Globus pallidus (tissue), 1 donor: Measurements from ENCODE around the gene WASF1.
"Not testable (repeated sequence)": the region's sequence is repeated elsewhere in the genome, so short reads cannot be mapped to it uniquely, and the experiment has no call there.

Experiments used
- DNase-seq: peaks from one replicate; pipeline ENCODE4 v3.0.0-alpha.2; 2015; ENCODE audit warnings: low spot score

WASF1 gene

DNA sequence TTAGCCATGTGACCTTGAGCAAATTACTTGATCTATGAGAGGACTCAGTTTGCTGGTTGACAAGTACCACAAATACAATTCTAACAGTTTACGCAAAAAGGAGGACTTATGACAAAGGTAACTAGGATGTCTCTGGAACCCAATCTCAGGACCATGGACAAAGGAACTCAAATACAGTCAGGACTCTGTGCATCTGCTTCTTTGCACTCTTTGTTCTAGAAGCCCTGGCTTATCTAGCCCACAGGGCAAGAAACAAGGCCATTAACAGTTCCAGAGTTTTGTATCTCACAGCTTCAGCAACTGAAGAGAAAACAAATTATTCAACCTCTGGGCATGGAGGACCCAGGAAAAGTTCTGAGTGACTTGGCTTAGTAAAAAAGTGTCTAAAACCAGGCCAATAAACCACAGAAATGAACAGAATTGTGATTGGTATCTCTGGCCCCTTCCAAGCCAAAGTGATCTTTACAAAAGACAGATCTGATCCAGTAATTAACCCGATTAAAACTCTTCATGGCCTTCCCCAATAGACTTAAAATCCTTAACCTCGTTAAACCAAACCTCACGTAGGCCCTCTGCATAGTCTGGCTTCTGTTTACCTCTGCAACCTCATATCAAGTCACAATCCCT lies 5.9 kb downstream of the WASF1 start:
- peak; percentile 27 for DNase-seq

DNA sequence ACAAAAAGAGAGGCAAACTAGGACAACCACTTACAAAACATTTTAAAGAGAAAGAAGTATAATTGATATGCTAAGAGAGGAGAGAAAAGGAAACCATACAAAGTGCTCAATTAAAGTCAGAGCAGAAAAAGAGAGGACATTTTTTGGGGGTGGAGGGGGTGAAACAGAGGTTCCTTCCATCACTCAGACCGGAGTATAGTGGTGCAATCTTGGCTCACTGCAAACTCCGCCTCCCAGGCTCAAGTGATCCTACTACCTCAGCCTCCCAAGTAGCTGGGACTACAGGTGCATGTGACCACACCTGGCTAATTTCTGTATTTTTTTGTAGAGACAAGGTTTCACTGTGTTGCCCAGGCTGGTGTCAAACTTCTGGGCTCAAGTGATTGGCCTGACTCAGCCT lies 9.4 kb downstream of the WASF1 start:
- no peak for DNase-seq

DNA sequence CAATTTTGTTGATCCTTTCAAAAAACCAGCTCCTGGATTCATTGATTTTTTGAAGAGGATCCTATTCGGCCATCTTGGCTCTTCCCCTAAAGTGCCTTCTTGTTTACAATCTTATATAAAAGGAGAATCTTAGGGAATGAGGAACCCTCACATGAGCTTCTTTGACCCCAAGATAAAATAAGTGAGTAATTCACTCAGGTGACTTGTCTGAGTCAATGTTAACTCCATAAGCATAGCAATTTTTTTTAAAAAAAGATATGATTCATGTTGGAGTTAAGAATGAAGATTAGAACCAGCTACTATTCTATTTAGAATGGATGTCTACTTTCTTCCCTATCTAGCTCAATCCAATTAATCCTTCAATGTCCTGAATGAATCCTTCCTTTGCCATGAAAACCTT lies 21.0 kb downstream of the WASF1 start:
- no peak for DNase-seq

- no peak for DNase-seq
Observed at GRCh38 chr6:110147870-110148269, 31.6 kb downstream of the WASF1 start.

GRCh38 chr6:110140650-110141049 lies 38.8 kb downstream of the WASF1 start:
- no peak for DNase-seq

DNA sequence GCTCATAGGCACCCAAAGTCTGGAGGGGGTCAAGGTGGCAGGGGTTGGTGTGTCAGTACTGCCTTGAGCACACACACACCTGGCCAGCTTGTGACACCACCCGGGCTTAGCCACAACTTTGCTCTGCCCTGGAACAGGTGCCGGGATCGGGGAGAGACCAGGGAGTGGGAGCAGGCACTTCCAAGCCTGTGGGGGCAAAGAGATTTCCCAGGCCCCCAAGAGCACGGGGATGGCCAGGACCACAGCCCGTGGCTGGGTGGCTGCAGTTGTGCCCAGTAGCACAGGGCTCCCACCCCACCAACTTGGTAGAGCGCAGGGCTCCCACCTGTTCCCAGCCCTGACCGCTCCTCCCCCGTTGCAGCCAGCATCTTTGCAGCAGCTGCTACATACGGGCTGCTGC lies 40.4 kb downstream of the WASF1 start:
- DNase-seq: no peak

DNA sequence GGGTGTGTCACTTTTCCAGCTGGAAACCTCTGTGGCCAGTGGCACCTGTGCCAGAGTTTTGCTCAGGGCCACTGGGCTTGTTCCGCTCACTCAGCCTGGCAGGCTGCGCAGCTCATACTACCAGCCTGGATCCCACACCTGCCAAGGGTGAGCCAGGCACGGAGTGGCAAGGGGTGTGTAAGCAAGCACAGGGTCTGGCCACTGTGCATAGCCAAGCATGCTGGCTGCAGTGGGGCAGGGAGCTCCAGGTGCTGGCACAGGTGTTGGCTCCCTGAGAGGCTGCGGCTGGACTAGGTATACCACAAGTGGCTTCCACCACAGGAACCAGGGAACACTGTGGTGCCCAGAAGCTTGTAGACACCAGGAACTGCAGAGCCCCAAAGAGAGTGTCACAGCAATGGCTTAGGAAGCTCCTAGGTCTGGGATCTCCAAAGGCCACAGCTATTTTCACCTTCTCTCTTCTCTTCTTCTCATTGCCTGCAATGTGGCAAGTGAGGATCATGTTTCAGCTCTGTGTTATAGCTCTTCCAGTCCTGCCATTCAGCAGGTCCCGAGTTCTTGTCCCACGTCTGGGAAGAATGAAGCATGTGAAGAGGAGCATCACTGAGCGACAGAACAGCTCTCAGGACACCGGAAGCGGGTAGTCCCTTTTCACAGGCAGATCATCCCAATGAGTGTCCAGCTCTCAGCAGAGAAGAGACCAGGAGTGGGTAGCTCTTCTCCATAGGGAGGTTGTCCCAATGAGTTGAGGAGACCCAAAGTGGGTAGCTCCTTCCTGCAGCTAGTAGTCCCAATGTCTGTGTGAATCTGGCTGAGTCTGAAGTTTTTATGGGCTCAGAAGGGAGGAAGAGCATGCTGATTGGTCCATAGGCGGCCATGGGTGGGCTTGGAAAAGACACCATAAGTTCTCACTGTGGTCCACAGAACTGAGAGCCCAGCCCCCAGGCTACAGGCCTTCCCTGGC lies 41.3 kb downstream of the WASF1 start:
- DNase-seq: no peak

GRCh38 chr6:110130362-110130761 lies 49.1 kb downstream of the WASF1 start:
- no peak for DNase-seq

- no peak for DNase-seq
Observed at GRCh38 chr6:110128418-110128817, 51.1 kb downstream of the WASF1 start.

DNA sequence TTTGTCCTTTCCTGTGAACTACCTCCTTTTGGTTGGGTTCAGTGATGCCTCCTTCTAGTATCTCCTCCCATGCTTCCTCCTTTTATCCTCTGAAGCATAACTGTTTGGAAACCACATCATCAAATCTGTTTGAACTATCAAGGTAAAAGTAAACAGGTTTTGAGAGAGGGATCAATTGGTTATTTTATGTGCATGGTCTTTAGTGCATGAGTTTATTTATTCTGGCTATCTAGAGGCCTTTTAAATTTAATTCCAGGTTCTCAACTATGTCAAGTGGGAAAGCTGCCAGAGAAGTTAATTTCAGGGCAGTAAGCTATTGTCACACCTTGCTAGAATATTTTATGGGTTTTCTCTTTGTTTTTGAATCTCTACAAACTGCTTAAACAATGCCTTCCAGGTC lies 54.1 kb downstream of the WASF1 start:
- no peak for DNase-seq

- not testable (repeated sequence) for DNase-seq
Observed at GRCh38 chr6:110121655-110122054, 57.8 kb downstream of the WASF1 start.

GRCh38 chr6:110116258-110116657 lies 63.2 kb downstream of the WASF1 start:
- no peak for DNase-seq

DNA sequence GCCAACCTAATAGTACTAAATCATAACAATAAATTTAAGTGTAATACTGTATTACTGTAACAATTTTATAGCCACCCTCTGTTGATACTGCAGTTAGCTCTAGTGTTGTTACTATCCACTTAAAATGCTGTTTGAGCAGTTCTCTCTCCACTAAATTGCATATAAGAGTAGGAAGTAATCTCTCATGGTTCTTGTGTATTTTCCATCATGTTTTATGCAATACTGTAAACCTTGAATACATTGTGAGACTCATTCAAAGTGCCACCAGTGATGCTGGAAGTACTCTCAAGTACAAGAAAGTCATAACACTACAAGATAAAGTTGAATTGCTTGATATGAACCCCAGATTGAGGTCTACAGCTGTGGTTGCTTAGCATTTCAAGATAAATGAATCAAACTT lies 65.5 kb downstream of the WASF1 start:
- no peak for DNase-seq

DNA sequence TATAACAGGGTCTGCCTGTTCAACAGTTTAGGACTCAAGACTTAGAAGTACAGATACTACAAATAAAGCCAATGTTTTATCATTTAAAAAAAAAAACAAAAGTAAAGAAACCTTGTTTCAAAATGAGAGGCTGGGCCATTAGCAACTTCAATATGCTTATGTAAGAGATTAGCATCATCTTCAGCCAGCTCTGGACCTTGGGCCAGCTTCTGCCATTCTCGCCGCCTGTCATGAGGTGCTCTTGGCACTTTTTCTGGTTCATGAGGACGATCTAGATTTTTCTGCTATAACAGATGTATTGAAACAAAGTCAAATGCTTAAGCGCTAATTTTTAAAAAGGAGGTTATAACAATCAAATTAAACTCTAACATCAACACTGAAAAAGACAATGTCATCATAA lies 74.2 kb downstream of the WASF1 start:
- no peak for DNase-seq

DNA sequence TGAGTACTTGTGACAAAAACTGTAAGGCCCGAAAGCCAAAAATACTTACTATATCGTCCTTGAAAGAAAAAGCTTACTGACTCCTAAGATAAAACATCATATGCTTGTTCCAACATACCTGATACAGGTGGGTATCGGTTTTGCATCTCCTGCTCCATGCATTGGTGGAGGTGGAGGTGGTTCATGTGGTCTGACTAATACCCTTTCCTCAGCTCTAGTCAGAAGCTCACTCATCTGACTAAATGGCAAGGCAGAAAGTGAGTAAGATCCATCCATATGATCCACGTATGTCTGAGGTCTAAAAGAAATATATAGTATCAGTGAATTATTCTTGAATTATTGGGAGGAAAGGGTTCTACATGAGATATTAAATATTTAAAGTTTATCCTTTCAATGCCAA lies 76.2 kb downstream of the WASF1 start:
- no peak for DNase-seq

GRCh38 chr6:110102411-110102810 lies 77.1 kb downstream of the WASF1 start:
- no peak for DNase-seq

DNA sequence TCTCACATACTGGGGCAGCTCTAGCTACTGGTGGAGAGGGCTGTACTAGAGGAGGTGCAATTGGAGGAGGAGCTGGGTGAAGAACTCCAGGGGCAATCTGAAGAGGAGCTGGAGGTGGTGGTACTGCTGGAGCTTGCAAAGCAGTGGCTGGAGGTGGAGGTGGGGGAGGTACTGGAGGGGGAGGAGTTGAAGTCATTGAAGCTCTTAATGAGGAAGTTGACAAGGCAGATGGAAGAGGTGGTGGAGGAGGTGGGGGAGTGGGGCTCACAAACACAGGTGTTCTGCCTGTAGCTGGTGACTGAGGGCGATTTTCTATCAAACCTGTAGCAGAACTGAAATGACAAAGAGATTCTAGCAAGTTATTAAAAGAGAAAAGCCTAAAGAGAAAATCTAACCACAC lies 77.6 kb downstream of the WASF1 start:
- no peak for DNase-seq

- no peak for DNase-seq
Observed at GRCh38 chr6:110098511-110099116, 80.9 kb downstream of the WASF1 start.

DNA sequence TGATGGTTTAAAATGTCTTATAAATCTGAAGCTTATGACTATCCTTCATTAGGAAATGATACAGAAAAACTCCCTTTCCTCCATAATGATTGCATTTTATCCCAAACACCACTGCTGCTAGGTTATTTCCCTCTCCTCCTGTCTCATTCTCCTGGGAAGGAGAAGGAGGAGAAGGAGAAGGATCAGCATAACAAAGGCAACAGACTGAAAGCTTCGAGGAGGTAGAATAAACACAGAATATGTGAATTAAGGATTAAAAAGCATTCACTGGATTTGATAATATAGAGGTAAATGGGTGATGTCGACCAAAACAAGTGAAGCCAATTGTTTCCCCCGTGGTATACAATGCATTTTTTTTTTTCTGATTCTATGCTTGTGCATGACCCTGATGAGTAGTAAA lies 82.0 kb downstream of the WASF1 start:
- no peak for DNase-seq

DNA sequence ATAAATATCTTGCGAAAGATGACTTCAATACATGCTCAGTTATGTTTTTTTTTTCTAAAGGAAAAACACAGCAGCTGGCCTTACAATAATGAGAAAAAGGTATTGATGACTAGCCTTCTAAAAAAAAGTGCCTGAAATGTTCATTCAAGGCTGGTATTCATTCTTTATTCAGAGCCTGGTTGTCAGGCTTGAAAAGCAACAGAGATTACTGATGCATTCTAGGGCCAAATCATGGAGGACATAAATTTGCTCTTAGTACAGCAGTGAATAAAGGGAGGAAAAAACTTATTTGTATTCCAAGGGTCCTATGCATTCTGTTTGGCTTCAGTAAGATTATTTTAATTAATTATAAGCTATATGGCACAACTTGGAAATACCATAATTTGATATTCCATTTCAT lies 83.5 kb downstream of the WASF1 start:
- DNase-seq: peak; percentile 16

- peak; percentile 54 for DNase-seq
Observed at GRCh38 chr6:110095101-110095500, 84.4 kb downstream of the WASF1 start.

DNA sequence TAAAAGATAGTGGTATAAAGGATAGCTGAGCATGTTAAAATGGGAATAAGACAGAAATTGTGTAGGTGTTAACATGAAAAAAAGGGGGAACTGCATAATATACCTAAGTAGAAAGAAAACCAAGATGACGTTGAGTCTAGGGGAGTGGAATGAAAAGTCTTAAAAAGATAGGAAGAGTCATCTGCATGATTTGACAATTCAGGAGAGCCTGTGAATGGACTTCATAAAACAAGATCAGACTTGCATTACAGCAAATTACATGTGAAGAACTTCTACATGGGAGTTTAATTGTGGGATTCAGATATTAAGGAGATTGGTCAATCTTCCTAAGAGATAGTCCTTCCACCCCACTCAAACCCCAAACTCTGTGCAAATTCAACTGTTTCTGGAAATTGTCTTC lies 85.5 kb downstream of the WASF1 start:
- DNase-seq: no peak

DNA sequence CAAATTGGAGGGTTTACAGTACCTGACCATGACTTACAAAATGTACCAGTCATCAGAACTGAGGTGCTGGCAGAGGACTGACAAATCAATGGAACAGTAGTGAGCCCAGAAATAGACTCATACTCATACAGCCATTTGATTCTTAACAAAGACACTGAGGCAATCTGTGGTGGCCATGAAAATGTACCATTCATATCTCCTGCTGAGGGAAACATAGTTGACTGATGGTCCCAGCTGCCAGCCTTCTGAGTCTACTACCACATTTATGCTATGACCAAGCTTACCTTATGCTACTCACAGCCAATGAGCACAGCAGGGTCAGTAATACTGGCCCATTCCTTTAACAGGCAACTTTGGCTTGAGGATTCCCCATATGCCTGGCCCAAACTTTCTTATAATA lies 88.6 kb downstream of the WASF1 start:
- DNase-seq: no peak
